Umbilical cord (tissue), 2 donors: ENCODE measurements around the gene PLBD1. TPM values are rescaled to one million over a fixed set of nuclear protein-coding genes. Genes with fewer than 3 reads are reported as not detected.

Source experiments
- DNase-seq: peaks from one replicate; pipeline ENCODE4 v3.0.0-alpha.2; 2015; ENCODE audit warnings: low spot score
- total RNA-seq: library from RNA; depleted of rRNA; stranded (reverse); fragments of >200 nt; gene quantifications from one replicate; pipeline ENCODE4 v1.2.3, GENCODE V29; 2014; ENCODE audit warnings: low replicate concordance; ENCODE audit not compliant: insufficient read depth

PLBD1 gene, protein sequence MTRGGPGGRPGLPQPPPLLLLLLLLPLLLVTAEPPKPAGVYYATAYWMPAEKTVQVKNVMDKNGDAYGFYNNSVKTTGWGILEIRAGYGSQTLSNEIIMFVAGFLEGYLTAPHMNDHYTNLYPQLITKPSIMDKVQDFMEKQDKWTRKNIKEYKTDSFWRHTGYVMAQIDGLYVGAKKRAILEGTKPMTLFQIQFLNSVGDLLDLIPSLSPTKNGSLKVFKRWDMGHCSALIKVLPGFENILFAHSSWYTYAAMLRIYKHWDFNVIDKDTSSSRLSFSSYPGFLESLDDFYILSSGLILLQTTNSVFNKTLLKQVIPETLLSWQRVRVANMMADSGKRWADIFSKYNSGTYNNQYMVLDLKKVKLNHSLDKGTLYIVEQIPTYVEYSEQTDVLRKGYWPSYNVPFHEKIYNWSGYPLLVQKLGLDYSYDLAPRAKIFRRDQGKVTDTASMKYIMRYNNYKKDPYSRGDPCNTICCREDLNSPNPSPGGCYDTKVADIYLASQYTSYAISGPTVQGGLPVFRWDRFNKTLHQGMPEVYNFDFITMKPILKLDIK
- total RNA-seq, result 10.1 TPM

DNA sequence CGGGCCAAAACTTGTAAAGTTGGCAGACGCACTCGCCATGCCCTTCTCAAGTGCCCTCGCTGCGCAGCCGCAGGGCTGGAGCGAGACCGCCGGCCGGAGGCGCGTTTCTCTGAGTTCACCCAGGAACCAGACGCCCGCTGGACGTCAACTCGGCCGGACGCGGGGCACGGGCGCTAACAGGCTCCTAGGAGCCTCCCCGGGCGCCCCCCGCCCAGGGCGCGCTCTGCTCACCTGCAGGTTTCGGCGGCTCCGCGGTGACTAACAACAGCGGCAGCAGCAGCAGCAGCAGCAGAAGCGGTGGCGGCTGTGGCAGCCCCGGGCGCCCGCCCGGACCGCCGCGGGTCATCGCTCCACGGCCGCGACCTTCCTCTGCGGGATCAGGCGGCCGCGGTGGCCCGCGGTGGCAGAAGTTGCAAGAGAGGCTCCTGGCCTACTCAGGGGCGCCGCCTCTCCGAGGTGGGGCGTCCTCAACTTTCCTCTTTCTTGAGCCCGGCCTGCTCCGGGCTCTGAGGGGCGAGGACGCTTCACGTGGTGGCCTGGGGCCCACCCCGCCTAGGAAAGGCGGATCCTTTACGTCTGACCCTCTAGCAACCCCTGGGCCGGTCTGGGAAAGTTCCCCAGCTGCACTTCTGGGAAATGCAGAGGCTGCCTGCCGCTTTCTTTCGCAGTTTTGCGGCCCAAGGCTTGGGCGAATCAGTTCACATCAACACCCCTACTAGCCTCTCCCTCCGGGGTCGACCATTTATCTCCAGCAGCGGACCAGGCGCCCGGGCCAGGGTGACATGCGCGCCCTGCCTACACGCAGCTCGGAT is at the start of gene PLBD1:
Gene PLBD1, minus strand, starts transcription at position 533 of the 812 bp plus-strand sequence. Its CDS starts 187 bp downstream, at position 346.
- DNase-seq, result peak; percentile 68

DNA sequence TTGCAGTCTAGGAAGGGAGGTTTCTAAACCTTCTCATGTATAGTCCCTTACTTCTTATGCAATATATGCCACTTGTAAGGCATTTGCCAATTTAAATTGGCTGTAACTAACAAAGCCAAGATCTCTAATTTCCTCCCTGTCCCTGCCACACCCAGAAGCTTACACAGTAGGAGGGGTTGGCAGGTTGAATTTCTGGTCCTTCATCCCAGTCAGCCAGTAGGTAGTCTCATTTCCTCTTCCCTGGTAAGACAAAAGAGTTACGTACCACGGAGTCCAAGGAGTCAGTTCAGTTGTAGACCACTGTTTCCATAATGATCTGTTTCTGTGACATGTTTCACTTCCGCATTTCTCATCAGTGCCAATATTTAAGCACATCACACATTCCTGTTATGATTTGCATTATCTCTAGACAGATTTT is 47.0 kb upstream of the PLBD1 start:
- DNase-seq, result peak; percentile 13

DNA sequence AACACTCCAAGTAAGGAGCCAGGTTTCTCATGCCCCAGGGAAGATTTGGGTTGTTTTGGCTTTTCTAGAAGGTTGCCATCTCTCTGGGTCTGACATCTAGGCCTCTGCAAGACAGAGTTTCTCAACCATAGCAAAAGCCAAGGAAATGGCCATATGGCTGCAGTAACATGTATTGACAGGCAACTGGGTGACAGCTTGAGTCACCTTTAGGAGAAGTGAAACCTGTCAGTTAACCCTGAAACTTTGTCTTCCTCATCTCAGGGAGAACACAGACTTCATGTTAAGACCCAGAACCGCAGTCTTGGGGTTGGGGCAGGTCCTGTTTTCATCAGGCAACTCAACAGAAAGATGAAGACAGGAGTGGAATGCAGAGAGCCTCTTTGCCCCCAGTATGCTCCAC is 46.0 kb upstream of the PLBD1 start:
- peak; percentile 3 for DNase-seq

DNA sequence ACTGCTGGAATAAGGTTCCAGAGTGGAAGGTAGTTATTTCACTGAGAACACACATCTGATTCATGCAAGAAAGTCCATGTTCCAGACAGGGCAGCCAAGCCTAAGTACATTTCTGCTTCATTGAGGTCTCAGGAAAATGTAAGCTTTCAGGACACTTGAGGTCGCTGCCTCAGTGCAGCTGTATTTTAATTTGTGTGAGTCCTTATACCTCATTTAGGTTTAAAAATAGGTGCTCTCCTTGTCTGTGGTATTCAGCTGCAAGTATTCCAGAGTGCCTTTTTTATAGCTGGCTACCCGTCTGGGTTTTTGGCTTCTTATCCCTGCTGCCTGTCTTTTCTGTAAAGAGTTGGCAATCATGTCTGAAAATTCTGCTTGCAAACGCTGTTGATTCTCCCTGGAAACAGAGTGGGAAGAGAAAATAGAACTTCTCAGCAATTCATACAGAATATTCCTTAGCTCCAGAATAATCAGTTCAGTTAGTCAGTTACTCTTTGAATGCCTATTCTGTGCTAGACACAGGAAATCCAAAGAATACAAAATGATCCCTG is 45.3 kb upstream of the PLBD1 start:
- no peak for DNase-seq

DNA sequence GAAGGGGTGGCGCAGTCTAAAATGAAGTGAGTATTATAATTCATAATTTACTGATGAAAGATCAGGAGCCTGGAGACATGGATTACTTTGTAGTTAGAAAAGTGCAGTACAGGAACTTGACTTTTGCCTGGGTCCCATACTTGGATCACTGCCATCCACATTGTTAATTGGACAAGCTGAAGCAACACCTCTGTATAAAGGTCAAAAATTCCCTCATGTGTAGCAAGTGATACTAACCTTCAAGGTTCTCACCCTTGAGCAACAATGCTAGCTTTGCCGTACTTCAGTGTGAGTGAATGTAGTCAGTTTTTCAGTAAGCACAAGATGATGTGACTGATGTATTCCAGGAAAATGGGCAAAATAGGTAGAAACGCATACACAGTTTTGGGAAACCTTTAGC is 44.6 kb upstream of the PLBD1 start:
- DNase-seq, result no peak

DNA sequence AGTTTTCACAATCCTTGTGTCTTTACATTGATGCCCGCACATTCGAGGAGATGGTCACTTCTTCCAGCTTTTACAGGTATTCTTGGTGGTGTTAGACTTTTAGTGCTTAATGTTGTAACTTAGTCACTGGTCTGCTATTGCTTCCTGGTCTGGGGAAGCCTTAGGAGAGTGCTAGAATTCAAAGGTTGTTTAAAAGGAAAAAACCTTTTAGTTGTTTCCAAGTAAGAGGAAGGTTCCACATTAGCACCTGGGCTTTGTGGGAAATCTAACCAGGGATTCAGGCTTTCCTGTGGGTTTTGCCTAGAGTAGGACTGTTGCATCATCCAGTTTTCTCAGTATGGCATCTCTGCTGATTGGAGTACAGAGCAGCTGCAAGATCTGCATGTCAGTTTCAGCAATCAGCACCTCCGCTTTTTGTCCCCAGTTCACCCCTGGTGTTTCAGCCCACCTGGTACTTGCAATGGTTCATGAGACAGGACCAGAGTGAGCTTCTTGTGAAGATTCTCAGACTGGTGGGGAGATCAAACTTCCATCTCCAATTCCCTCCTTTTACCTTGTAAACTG is 44.0 kb upstream of the PLBD1 start:
- DNase-seq, result no peak

DNA sequence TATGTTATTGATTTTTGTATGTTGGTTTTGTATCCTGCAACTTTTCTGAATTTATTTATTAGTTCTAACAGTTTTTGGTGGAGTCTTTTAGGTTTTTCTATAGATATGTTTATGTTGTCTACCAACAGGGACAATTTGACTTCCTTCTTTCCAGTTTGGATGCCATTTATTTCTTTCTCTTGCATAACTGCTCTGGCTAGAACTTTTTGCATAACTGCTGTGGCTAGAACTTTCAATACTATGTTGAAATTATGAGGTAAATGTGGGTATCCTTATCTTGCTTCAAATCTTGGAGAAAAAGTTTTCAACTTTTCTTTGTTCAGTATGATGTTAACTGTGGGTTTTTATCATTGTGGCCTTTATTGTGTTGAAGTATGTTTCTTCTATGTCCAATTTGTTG is 39.9 kb upstream of the PLBD1 start:
- no peak for DNase-seq

DNA sequence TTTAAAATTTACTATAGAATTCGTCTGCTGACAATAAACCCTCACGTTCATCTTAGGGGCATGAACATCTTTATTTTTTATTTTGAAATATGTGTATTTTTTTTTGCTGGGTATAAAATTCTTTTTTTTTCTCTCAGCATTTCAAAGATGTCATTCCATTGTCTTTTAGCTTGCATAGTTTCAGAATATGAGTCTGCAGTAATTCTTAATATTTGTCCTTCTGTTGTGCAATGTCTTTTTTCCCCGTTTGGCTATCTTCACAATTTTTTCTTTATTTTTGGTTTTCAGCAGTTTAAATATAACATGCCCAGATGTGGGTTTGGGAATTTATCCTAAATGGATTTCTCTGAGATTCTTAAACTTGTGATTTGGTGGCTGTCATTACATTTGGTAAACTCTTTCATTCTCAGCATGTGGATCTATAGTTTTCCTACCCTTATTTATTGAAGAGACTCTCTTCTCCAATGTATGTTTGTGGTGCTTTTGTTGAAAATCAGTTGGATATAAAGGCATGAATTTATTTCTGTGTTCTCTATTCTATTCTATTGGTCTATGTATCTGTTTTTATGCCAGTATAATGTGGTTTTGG is 37.8 kb upstream of the PLBD1 start:
- no peak for DNase-seq

DNA sequence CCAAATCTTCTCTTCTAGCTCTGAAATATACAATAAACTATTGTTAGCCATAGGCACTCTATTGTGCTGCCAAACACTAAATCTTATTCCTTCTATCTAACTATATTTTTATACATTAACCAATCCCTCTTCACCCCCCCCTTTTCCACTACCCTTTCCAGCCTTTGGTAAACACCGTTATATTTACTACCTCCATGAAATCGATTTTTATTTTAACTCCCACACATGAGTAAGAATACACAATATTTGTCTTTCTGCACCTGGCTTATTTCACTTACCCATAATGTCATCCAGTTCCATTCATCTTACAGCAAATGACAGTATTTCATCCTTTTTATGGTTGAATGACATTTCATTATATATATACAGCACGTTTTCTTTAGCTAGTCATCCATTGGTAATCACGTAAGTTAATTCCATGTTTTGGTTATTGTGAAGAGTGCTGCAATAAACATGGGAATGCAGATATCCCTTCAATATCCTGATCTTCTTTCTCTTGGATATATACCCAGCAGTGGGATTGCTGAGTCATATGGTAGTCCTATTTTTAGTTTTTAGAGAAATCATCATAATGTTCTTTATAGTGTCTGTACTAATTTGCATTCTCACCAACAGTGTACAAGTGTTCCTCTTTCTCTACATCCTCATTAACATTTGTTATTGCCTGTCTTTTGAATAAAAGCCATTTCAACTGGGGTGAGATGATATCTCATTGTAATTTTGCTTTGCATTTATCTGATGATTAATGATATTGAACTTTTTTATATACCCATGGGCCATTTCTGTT is 34.2 kb upstream of the PLBD1 start:
- DNase-seq, result no peak

DNA sequence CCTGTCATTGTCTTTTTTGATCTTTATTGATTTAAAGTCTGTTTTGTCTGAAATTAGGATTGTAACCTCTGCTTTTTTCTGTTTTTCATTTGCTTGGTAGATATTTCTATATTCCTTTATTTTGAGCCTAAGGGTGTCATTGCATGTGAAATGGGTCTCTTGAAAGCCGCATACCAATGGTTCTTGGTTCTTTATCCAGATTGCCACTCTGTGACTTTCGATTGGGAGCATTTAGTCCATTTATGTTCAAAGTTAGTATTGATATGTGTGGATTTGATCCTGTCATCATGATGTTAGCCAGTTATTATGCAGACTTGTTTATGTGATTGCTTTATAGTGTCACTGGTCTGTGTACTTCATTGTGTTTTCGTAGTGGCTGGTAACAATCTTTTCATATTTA is 29.8 kb upstream of the PLBD1 start:
- DNase-seq, result no peak

DNA sequence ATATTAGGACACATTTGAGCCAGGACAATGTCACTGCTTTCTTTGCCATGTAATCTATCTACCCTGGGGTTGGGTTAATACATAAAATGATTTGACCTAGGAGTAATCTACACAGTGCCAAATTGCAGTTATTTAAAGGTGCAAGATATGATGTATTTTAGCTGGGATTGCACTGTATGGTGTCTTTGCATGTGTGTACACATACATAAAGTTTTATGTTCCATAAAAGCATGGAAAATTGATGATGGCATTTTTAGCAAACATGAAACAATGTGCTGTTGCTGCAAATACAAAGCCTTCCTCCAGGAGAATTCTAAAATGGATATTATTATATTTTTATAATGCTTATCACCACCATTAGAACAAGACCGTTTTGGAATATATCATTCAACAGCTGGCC is 24.0 kb upstream of the PLBD1 start:
- no peak for DNase-seq

DNA sequence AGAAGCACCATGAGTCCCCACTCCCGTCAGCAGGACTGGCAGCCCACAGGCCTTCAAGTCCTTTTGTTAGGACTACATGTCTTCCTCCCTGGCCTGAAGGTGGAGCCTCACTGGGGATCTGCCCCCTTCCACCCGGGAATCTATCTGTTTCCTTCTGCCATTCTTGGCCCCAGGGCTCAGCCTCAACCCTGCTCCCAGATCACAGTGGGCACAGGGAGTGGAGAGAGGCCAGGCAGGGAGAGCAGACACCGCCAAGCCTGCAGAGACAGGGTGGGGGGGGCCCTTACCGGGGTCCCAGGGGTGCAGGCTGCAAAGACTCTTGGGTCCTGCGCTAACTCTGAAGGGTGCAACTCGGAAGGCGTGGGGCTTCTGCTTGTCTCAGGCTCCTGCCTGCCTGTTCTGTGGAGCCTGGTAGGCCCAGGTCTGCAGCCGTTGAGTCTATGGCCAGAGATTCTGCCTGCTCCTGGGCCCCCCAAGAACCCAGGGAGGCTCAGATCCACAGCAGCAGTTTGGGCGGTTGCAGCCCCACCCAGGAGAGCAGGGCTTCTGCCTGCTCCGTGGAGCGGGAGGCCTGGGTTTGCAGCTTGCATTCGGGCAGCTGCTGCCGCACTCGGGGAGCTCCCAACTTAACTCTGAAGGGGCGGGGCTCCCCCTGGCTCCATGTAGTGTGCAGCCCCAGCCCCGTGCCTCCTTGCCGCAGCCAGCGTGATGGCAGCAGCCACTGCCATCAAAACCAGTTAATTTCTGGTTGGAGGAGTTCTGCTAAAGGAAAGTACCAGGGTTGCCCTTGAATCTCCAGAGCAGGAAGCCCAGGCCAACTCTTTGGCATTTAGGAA is 21.7 kb upstream of the PLBD1 start:
- DNase-seq, result no peak

DNA sequence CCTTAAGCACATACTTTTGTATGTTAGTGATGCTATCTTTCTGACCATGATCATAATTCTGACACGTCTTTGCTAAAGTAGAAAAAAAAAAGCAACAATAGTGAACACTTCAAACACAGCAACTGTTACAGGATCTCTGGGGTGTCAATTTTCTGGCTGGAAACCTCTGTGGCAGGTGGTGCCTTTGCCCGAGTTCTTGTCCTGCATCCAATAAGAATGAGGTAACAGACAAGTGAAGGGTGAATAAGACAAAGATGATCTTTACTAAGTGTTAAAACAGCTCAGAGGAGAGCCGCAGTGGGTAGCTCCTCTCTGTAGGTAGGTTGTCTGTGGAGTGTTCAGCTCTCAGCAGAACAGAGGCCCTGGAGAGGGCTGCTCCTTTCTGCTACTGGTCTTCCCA is 20.9 kb upstream of the PLBD1 start:
- DNase-seq, result no peak

DNA sequence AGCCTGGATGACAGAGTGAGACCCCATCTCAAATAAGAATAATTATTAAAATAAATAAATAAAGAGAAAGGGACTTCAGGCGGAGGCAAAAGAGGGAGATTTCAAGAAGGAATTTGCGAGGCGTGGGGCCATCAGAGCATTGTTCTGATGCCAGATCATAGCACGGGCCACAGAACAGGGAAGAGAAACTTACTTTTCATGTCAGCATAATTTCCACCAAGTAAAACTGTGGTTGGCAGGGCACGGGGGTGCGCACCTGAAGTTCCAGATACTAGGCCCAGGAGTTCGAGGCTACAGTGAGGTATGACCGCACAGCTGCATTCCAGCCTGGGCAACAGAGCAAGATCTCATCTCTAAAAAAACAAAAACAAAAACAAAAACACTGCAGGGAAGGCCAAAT is 11.0 kb upstream of the PLBD1 start:
- no peak for DNase-seq

DNA sequence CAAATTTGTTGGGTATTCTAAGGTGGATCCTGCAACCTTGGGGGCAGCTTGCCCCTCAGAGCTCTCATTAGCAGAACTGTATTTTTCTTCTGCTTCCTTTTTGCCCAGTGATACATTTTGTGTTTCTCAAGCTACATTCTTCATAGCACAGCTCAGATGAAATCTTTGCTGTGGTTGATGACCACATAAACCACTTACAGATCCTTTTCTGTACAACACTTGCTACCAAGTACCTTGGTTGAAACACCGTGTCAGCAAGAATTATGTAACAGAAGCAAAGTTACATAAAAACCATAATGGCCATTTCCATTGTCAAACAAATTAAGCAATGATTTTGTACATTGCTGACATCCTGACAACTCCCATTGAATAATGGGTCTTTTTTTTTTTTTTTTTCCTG is 9.7 kb upstream of the PLBD1 start:
- DNase-seq, result no peak

DNA sequence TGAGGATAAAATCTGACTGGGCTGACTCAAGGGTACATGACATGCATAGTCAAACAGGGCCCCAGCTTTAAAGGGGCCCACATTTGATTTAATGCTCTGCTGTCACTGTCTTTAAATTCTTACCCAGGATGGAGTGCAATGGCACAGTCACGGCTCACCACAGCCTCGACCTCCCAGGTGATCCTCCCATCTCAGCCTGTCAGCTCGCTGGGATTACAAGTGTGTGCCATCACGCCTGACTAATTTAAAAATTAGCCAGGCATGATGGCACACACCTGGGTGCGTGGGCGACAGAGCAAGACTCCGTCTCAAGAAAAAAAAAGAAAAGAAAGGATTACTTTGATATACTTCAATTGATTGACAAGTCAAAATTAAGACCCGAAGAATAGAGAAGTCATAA is 9.2 kb upstream of the PLBD1 start:
- no peak for DNase-seq

DNA sequence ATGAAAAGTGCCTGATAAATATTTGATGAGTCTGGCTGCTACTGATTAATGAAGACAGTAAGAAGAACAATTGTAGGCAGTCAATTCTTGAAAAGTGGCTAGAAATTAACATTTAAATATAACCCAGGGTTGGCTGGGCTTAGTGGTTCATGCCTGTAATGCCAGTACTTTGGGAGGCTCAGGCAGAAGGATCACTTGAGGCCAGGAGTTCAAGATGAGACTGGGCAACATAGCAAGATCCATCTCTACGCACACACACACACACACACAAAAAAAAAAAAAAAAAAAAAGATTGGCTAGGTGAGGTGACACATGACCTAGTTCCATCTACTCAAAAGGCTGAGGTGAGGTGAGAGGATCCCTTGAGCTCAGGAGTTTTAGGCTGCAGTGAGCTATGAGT is 7.9 kb upstream of the PLBD1 start:
- no peak for DNase-seq

DNA sequence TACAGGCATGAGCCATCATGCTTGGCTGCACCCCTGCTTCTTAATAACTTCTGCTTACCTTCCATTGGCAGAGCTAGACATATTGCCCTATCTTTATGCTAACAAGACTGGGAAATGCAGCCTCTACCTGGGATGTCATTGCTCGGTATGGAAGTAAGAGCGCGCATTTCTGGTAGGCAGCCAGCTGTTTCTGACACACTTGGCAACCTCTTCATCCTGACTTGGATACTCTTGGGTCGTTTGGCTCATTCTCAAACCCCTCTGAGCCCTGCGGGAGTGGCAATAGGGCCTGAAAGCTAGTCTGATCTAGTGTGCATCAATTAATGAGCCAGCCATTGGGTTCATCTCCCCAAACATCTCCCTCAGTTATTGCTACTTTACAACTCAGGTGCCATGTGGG is 5.4 kb upstream of the PLBD1 start:
- no peak for DNase-seq

DNA sequence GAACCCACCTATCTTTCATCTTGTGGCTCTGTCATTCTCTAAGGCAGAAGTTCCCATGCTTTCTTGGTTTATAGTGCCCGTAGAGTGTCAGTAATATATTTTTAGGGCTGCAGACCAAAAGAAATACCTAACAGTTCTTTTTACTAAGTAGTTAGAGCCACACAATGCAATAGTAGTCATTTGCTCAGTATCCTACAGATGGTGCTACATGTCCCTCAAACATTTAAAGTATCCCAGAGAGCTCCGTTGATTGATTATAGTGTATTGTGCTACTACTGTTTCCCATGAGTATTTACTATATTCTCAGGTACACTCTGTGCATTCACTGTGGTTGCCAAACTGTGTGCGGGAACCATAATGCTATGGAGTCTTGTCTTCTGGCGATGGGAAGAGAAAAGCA is 4.7 kb upstream of the PLBD1 start:
- DNase-seq, result no peak

DNA sequence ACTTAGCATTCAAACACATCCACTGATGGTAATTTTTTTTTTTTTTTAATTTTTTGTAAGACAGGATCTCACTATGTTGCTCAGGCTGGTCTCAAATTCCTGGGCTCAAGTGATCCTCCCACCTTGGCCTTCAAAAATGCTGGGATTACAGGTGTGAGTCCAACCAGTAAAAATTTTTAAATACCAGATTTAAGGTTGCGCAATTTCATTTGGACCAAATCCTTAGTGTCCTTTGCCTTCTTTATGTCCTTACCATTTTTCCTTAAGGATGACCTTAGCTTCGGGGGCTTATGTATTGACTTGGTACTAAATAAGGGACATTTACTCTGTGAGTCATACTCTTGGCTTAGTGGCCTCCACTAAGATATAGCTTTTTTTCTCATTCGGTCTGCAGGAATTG is 4.1 kb upstream of the PLBD1 start:
- no peak for DNase-seq
